Suprapubic skin (tissue), 3 donors: ENCODE results near the gene MED27.

Experiments used
- CTCF ChIP-seq, 2 donors: fragments of 200-600 bp in 1 of 2; fragments of 450-650 bp in 1 of 2; sonication (generic) in 1 of 2; IDR thresholded peaks; one replicate each; pipeline ENCODE4 v1.5.1; 2016 to 2019; ENCODE audit warnings: antibody characterized with exemption in 2 of 2, mild to moderate bottlenecking in 1 of 2, moderate library complexity in 1 of 2
- EP300 ChIP-seq: sonication (generic); formaldehyde crosslinking; IDR thresholded peaks from one replicate; pipeline ENCODE4 v1.6.1; 2017; ENCODE audit warnings: antibody characterized with exemption
- POLR2A ChIP-seq, 2 donors: fragments of 450-650 bp; IDR thresholded peaks; one replicate each; pipeline ENCODE4 v1.6.1; 2017; ENCODE audit warnings: antibody characterized with exemption in 2 of 2, mild to moderate bottlenecking in 2 of 2, moderate library complexity in 2 of 2

GRCh38 chr9:132018957-132019405, 60.7 kb downstream of the MED27 start:
- TF ChIP-seq CTCF (IDR thresholded peaks at IDR 0.05) (no peak), POLR2A (IDR thresholded peaks at IDR 0.05) (no peak), EP300 (no peak)
